ENCODE results near the gene MRPS9. TPM values are rescaled to one million over a fixed set of nuclear protein-coding genes. Genes with fewer than 3 reads are reported as not detected.

The MRPS9 gene
- polyA plus RNA-seq, 1 donor from 2014 or later, result 43.5 TPM

- Histone ChIP-seq H3K4me3 (ENCODE audit: low read length) (no peak overlapping the region), H3K4me2 (ENCODE audit: low read length) (no peak overlapping the region), H4K20me1 (ENCODE audit: insufficient read depth) (no peaks in the 10 kb centered on the region), H3K9ac (ENCODE audit: low read length) (no peak overlapping the region), H3K9me3 (ENCODE audit: low read length) (no peaks in the 10 kb centered on the region), H3K79me2 (replicated peaks; ENCODE audit: insufficient read depth, low read length) (no peaks in the 10 kb centered on the region), H3K9me2 (ENCODE audit: insufficient read depth, low read length) (no peaks in the 10 kb centered on the region), H3K36me3 (ENCODE audit: insufficient read depth, low read length) (no peaks in the 10 kb centered on the region), H3F3A (ENCODE audit: insufficient read depth, low read length, poor library complexity, severe bottlenecking) (peaks cover 1% of the 10 kb centered on the region), H3K27ac (ENCODE audit: low read length) (no peak overlapping the region), H3K27me3 (ENCODE audit: insufficient read depth, low read depth, low read length) (no peaks in the 10 kb centered on the region), H2AFZ (ENCODE audit: low read depth, low read length) (no peak overlapping the region)
- no peak for TF ChIP-seq CTCF (IDR thresholded peaks at IDR 0.05; ENCODE audit: poor library complexity, severe bottlenecking)
- no peak for TF ChIP-seq MXI1 (conservative IDR thresholded peaks at IDR 0.05; ENCODE audit: poor library complexity, severe bottlenecking)
- TF ChIP-seq EP300 (conservative IDR thresholded peaks at IDR 0.05; ENCODE audit: poor library complexity, severe bottlenecking), result no peak
- no peak for TF ChIP-seq EZH2 (IDR thresholded peaks at IDR 0.05; ENCODE audit: borderline replicate concordance, insufficient read depth, low read length, poor library complexity, severe bottlenecking)
- TF ChIP-seq REST (IDR thresholded peaks at IDR 0.05; ENCODE audit: borderline replicate concordance), result no peak
- TF ChIP-seq POLR2AphosphoS5 (IDR thresholded peaks at IDR 0.05), result no peak
- no peak for TF ChIP-seq TAF1 (IDR thresholded peaks at IDR 0.05; ENCODE audit: low read depth)
- no peak for TF ChIP-seq SMC3 (conservative IDR thresholded peaks at IDR 0.05; ENCODE audit: poor library complexity)
- TF ChIP-seq RAD21 (conservative IDR thresholded peaks at IDR 0.05), result no peak
Observed at GRCh38 chr2:105071379-105071778, 33.5 kb downstream of the MRPS9 start.

- no peak overlapping the region for H2AFZ ChIP-seq (ENCODE audit: low read depth, low read length)
- H3K79me2 ChIP-seq (replicated peaks; ENCODE audit: insufficient read depth, low read length), result no peaks in the 10 kb centered on the region
- no peaks in the 10 kb centered on the region for H3K9me3 ChIP-seq (ENCODE audit: low read length)
- no peak overlapping the region for H3K9ac ChIP-seq (ENCODE audit: low read length)
- H4K20me1 ChIP-seq (ENCODE audit: insufficient read depth), result no peaks in the 10 kb centered on the region
- H3K27ac ChIP-seq (ENCODE audit: low read length), result no peak overlapping the region
- peaks cover 4% of the 10 kb centered on the region for H3F3A ChIP-seq (ENCODE audit: insufficient read depth, low read length, poor library complexity, severe bottlenecking)
- H3K27me3 ChIP-seq (ENCODE audit: insufficient read depth, low read depth, low read length), result no peaks in the 10 kb centered on the region
- no peak overlapping the region for H3K4me2 ChIP-seq (ENCODE audit: low read length)
- no peaks in the 10 kb centered on the region for H3K36me3 ChIP-seq (ENCODE audit: insufficient read depth, low read length)
- TF ChIP-seq MXI1 (conservative IDR thresholded peaks at IDR 0.05; ENCODE audit: poor library complexity, severe bottlenecking), result no peak
- no peak for TF ChIP-seq REST (IDR thresholded peaks at IDR 0.05; ENCODE audit: borderline replicate concordance)
- no peak for TF ChIP-seq EP300 (conservative IDR thresholded peaks at IDR 0.05; ENCODE audit: poor library complexity, severe bottlenecking)
- no peak for TF ChIP-seq EZH2 (IDR thresholded peaks at IDR 0.05; ENCODE audit: borderline replicate concordance, insufficient read depth, low read length, poor library complexity, severe bottlenecking)
- no peak for TF ChIP-seq RAD21 (conservative IDR thresholded peaks at IDR 0.05)
- TF ChIP-seq TAF1 (IDR thresholded peaks at IDR 0.05; ENCODE audit: low read depth), result no peak
- no peak for TF ChIP-seq POLR2AphosphoS5 (IDR thresholded peaks at IDR 0.05)
- no peak for TF ChIP-seq SMC3 (conservative IDR thresholded peaks at IDR 0.05; ENCODE audit: poor library complexity)
- no peak for TF ChIP-seq CTCF (IDR thresholded peaks at IDR 0.05; ENCODE audit: poor library complexity, severe bottlenecking)
- no peak overlapping the region for H3K4me3 ChIP-seq (ENCODE audit: low read length)
- no peaks in the 10 kb centered on the region for H3K9me2 ChIP-seq (ENCODE audit: insufficient read depth, low read length)
Observed at GRCh38 chr2:105072039-105072438, 34.2 kb downstream of the MRPS9 start.

Data from neural cell (in vitro differentiated cells).